Endothelial cell of umbilical vein (primary cell): ENCODE data around the gene SURF6. TPM values are rescaled to one million over a fixed set of nuclear protein-coding genes. Genes with fewer than 3 reads are reported as not detected.

Source experiments
- BruUV-seq: library from RNA; stranded (reverse); fragments of 400-500 nt; replicated peaks from 2 replicates; lab custom pipeline; 2021; lab: Mats Ljungman, UMichigan
- CTCF ChIA-PET: fragments of 300-600, 350-600 bp; sonication (Branson Sonifier 250); formaldehyde crosslinking; loops from one replicate; lab custom pipeline; 2021; ENCODE audit warnings: antibody characterized with exemption, inconsistent platforms; lab: Charles Lee
- POLR2A ChIA-PET: fragments of 300-600, 350-600 bp; sonication (Branson Sonifier 250); formaldehyde crosslinking; loops from one replicate; lab custom pipeline; 2021; ENCODE audit warnings: antibody characterized with exemption, inconsistent platforms; lab: Charles Lee
- DNase-seq: peaks from one replicate; pipeline ENCODE4 v3.0.0-alpha.2; 2011; ENCODE audit warnings: low read depth, low spot score
- FAIRE-seq: peaks from 2 replicates; lab custom pipeline; 2011; peaks lifted over from hg19 to GRCh38; lab: Jason Lieb, UNC
- H2AFZ ChIP-seq: 2 replicates; pipeline ENCODE4 v1.6.0; 2012; ENCODE audit warnings: low read depth, low read length, control low read depth, inconsistent platforms
- H3K27ac ChIP-seq: 2 replicates; pipeline ENCODE4 v1.5.1; 2011; ENCODE audit warnings: low read depth, mild to moderate bottlenecking, control low read depth, low read length, moderate library complexity; ENCODE audit not compliant: insufficient read depth
- H3K27me3 ChIP-seq, 2 experiments: 2 replicates each; pipeline versions ENCODE4 v1.6.0 to v1.6.1; 2011; ENCODE audit warnings: low read length in 2 of 2, mixed read lengths in 1 of 2; ENCODE audit not compliant: control insufficient read depth in 2 of 2, insufficient read depth in 2 of 2
- H3K36me3 ChIP-seq, 2 experiments: 2 replicates in 1 of 2; 3 replicates in 1 of 2; pipeline ENCODE4 v1.5.1; 2011; ENCODE audit warnings: low read length in 2 of 2, mild to moderate bottlenecking in 1 of 2, moderate library complexity in 1 of 2; ENCODE audit not compliant: control insufficient read depth in 2 of 2, insufficient read depth in 2 of 2; ENCODE audit errors: extremely low read depth in 1 of 2
- H3K4me1 ChIP-seq: 3 replicates; pipeline ENCODE4 v1.5.1; 2011; ENCODE audit warnings: mild to moderate bottlenecking, low read length; ENCODE audit not compliant: control insufficient read depth, insufficient read depth; ENCODE audit errors: extremely low read depth
- H3K4me2 ChIP-seq: 2 replicates; pipeline ENCODE4 v1.6.1; 2011; ENCODE audit warnings: low read length, control low read depth, mixed read lengths; ENCODE audit not compliant: insufficient read depth
- H3K4me3 ChIP-seq, 3 experiments: fragments of 200-600 bp in 1 of 3; sonication (generic), shearing (Covaris generic) in 1 of 3; replicated peaks in 1 of 3; 2 replicates each; pipeline ENCODE4 v1.5.1; 2011 to 2016; ENCODE audit warnings: control low read depth in 3 of 3, low read length in 3 of 3, mild to moderate bottlenecking in 2 of 3, inconsistent platforms in 1 of 3, low read depth in 1 of 3, moderate library complexity in 1 of 3; ENCODE audit not compliant: insufficient read depth in 1 of 3
- H3K79me2 ChIP-seq: 2 replicates; pipeline ENCODE4 v1.6.0; 2012; ENCODE audit warnings: low read length, inconsistent platforms; ENCODE audit not compliant: control insufficient read depth, insufficient read depth
- H3K9ac ChIP-seq: replicated peaks from 2 replicates; pipeline ENCODE3; 2011; ENCODE audit warnings: low read length, control low read depth; ENCODE audit not compliant: insufficient read depth; ENCODE audit errors: extremely low read depth
- H3K9me1 ChIP-seq: replicated peaks from 3 replicates; pipeline ENCODE4 v1.6.0; 2011; ENCODE audit warnings: mild to moderate bottlenecking, low read length; ENCODE audit not compliant: control insufficient read depth, insufficient read depth; ENCODE audit errors: extremely low read depth
- H3K9me3 ChIP-seq: replicated peaks from 2 replicates; pipeline ENCODE4 v1.5.1; 2012; ENCODE audit warnings: low read length, inconsistent platforms; ENCODE audit not compliant: control insufficient read depth, insufficient read depth
- H4K20me1 ChIP-seq: replicated peaks from 2 replicates; pipeline ENCODE3; 2011; ENCODE audit warnings: mild to moderate bottlenecking, low read length; ENCODE audit not compliant: control insufficient read depth, insufficient read depth; ENCODE audit errors: extremely low read depth
- CTCF ChIP-seq, 2 donors: IDR thresholded peaks; 1 replicate in 1 of 2; 2 replicates in 1 of 2; pipeline ENCODE4 v1.5.1; 2011; ENCODE audit warnings: low read length in 2 of 2, mild to moderate bottlenecking in 2 of 2, moderate library complexity in 2 of 2, control low read depth in 1 of 2, inconsistent platforms in 1 of 2, low read depth in 1 of 2; ENCODE audit not compliant: insufficient read depth in 1 of 2; ENCODE audit errors: extremely low read depth in 1 of 2
- EZH2 ChIP-seq: IDR thresholded peaks from 2 replicates; pipeline ENCODE4 v1.6.1; 2012; ENCODE audit warnings: borderline replicate concordance, low read depth, mild to moderate bottlenecking, moderate library complexity, low read length, inconsistent platforms; ENCODE audit not compliant: severe bottlenecking
- JUN ChIP-seq: IDR thresholded peaks from 2 replicates; pipeline ENCODE4 v1.6.1; 2011; ENCODE audit warnings: borderline replicate concordance, low read depth; ENCODE audit not compliant: insufficient read length, insufficient read depth
- POLR2AphosphoS5 ChIP-seq: IDR thresholded peaks from 2 replicates; pipeline ENCODE4 v1.6.1; 2012; ENCODE audit warnings: low read depth, mild to moderate bottlenecking, control low read depth, low read length, moderate library complexity; ENCODE audit not compliant: insufficient read depth
- dilution Hi-C: fragments of 300-500 bp; cut with MboI; formaldehyde crosslinking; loops from one replicate; pipeline ENCODE4 v1.15.0; 2019; ENCODE audit warnings: low sequenced_read_pairs; ENCODE audit not compliant: extremely low pct_ligation_motif_present
- intact Hi-C: fragments of 100-400 bp; cut with micrococcal nuclease; formaldehyde crosslinking; loops from one replicate; pipeline ENCODE4 v1.10.0; 2022
- polyA plus RNA-seq, 4 experiments: library from polyadenylated mRNA; depleted of rRNA in 3 of 4; stranded (reverse) in 3 of 4; unstranded in 1 of 4; fragments of >200 nt; gene quantifications; 2 replicates each; pipeline versions ENCODE4 v1.2.1 to v1.2.3, GENCODE V29; 2011 to 2012; ENCODE audit warnings: missing spikeins in 1 of 4
- total RNA-seq: library from RNA; stranded (reverse); gene quantifications from 2 replicates; pipeline ENCODE4 v1.2.3, GENCODE V29; 2021

SURF6 gene
- total and polyA plus RNA-seq, 2 donors (not counting 3 experiments of a cell fraction or from before 2014, with no cell fraction given) = 4.9 to 16.0 TPM

DNA sequence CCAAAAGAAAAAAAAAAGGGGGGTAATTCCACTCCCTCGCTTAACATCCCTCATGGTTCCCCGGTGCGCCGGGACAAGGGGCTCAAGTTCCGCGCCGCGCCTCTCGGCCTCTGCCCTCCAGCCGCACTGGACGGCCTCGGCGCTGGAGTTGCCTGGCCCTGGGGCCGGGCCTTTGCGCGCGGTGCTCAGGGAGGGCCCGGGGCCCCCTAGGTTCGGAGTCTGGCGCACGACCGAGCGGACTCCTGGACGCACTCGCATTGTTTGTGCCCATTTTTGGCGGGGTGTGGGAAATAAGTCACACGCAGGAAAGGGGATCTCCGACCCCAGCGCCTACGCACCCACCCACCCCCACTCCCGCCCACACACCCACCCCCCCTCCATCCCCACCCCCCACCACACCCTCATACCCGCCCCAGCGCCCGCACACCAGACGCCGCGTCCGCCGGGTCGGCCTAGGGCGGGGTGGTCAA lies 11.6 kb upstream of the SURF6 start:
- intact Hi-C loops (loop anchor here (1.0 to 5.0 kb wide), 2 partner anchors 11 to 160 kb away; partner anchors contain the start of gene SURF6), dilution Hi-C loops (no loop called here)
- no TSS peak for BruUV-seq
- peak; percentile 35 for DNase-seq
- Histone ChIP-seq H3K9me1 (no peaks in the 10 kb centered on the region), H3K4me3 (peak overlapping the region; percentile 69 to 84 (median 83)), H3K9me3 (no peaks in the 10 kb centered on the region), H3K36me3 (peaks cover 20 to 48% of the 10 kb centered on the region in 2 experiments), H3K4me1 (peaks cover 14% of the 10 kb centered on the region), H2AFZ (peak overlapping the region; percentile 9), H4K20me1 (no peaks in the 10 kb centered on the region), H3K27ac (peak overlapping the region; percentile 22), H3K9ac (peak overlapping the region; percentile 98), H3K79me2 (peaks cover 40% of the 10 kb centered on the region), H3K4me2 (peak overlapping the region; percentile 41), H3K27me3 (no peaks in the 10 kb centered on the region)
- TF ChIP-seq CTCF (IDR thresholded peaks at IDR 0.05; ENCODE audit: extremely low read depth in 1 of 2, insufficient read depth in 1 of 2, low read depth in 1 of 2, low read length in 2 of 2) (no peak), EZH2 (no peak), JUN (no peak), POLR2AphosphoS5 (no peak)
- POLR2A ChIA-PET = interaction anchor here (0.6 to 1.7 kb wide), 9 partner anchors 8 to 179 kb away, joined by 3 to 10 read pairs (median 4); partner anchors contain the start of genes CACFD1, SLC2A6, STKLD1 and SURF1
- FAIRE-seq = no peak
- CTCF ChIA-PET = interaction anchor here (1.0 to 1.1 kb wide), 3 partner anchors 17 to 31 kb away, joined by 3 read pairs; no protein-coding TSS in a partner anchor
